ENCODE results near the gene MCC.

GRCh38 chr5:113519412-113519811 lies 31.2 kb upstream of the MCC start:
- no peak for TF ChIP-seq CTCF (IDR thresholded peaks at IDR 0.05)
- no peak for TF ChIP-seq USF2 (CRISPR knock-in tag; IDR thresholded peaks at IDR 0.05)
- TF ChIP-seq SP1 (CRISPR knock-in tag; conservative IDR thresholded peaks at IDR 0.05): no peak
- TF ChIP-seq ZNF138 (CRISPR knock-in tag; conservative IDR thresholded peaks at IDR 0.05): no peak
- no peak for TF ChIP-seq ZSCAN18 (CRISPR knock-in tag; IDR thresholded peaks at IDR 0.05)
- TF ChIP-seq ZNF263 (CRISPR knock-in tag; IDR thresholded peaks at IDR 0.05; ENCODE audit: low read depth): no peak
- no peak for TF ChIP-seq FOXP4 (CRISPR knock-in tag; IDR thresholded peaks at IDR 0.05)
- TF ChIP-seq FOXP1 (CRISPR knock-in tag; IDR thresholded peaks at IDR 0.05; ENCODE audit: borderline replicate concordance): no peak
